KOPT-K1 (cell line): ENCODE data around the gene PDXDC1.
"Not testable (repeated sequence)": the region's sequence is repeated elsewhere in the genome, so short reads cannot be mapped to it uniquely, and the experiment has no call there.

Experiments
- H3K27ac ChIP-seq: fragments of 200-600 bp; sonication (generic); 2 replicates; pipeline ENCODE4 v1.5.1; 2016; ENCODE audit warnings: antibody characterized with exemption, mild to moderate bottlenecking, low read depth, low read length; ENCODE audit not compliant: poor library complexity, severe bottlenecking
- H3K36me3 ChIP-seq: fragments of 200-600 bp; sonication (generic); 2 replicates; pipeline ENCODE4 v1.5.1; 2017; ENCODE audit warnings: antibody characterized with exemption, mild to moderate bottlenecking, low read length, moderate library complexity; ENCODE audit not compliant: insufficient read depth
- H3K9me3 ChIP-seq: fragments of 200-600 bp; sonication (generic); 2 replicates; pipeline ENCODE4 v1.5.1; 2017; ENCODE audit warnings: antibody characterized with exemption, low read length, mild to moderate bottlenecking; ENCODE audit not compliant: insufficient read depth, poor library complexity, severe bottlenecking

The PDXDC1 gene

DNA sequence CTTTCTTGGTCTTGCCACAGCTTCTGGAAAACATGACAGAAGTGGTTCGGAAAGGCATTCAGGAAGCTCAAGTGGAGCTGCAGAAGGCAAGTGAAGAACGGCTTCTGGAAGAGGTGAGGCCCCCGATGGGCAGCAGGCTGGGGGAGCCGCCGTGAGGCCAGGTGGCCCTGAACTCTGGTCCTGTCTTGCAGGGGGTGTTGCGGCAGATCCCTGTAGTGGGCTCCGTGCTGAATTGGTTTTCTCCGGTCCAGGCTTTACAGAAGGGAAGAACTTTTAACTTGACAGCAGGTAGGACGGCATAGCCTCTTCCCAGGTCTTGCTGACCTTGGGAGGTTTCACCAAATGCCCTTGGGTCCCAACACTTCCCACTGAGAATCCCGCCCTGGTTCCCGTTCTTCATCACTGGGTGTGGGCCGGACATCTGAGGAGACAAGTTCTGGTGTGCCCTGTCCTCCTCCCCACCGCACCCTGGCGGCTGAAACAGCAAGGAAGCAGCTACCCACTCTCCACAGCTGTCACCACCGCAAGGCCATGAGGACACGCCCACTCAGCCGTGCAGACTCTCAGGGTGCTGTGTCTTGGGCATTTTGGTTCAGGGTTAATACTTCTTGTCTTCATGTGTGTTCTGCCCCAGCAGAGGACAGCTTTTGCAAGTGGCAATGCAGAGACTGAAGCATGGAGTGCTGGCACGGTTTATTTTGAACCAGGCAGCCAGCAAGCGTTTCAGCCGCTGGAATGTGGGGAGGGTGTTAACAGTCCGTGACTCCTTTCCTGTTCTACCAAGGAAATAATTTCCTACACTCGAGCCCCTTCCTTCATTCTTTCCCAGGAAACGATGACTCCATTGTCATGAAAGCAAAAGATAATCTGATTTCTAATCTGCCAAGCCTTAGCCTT lies 59.7 kb downstream of the PDXDC1 start:
- Histone ChIP-seq H3K36me3 (peaks cover 87% of the 10 kb centered on the region), H3K9me3 (no peaks in the 10 kb centered on the region), H3K27ac (no peak overlapping the region)

DNA sequence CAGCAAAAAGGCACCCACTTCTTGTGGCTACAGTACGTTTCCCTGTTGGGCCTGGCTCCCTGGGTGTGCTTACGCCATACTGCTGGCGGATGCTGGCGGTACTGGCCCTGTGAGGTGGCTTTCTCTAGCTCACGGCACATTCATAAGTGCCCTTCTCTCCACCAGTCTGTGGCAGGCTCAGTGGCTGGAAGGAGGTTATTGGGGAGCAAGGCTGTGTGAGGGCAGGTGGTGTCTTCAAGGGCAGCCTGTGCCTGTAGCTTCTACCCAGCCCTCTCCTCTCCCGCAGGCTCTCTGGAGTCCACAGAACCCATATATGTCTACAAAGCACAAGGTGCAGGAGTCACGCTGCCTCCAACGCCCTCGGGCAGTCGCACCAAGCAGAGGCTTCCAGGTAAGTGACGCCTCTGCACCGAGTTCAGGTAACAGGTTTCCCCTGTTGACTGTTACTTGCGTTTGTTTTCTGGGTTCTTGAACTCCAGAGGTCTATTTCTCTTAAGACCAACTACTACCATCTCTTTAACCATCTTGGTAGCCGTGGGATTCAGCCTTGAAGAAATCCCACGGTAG lies 60.4 kb downstream of the PDXDC1 start:
- no peak overlapping the region for H3K27ac ChIP-seq
- no peaks in the 10 kb centered on the region for H3K9me3 ChIP-seq
- peaks cover 94% of the 10 kb centered on the region for H3K36me3 ChIP-seq

DNA sequence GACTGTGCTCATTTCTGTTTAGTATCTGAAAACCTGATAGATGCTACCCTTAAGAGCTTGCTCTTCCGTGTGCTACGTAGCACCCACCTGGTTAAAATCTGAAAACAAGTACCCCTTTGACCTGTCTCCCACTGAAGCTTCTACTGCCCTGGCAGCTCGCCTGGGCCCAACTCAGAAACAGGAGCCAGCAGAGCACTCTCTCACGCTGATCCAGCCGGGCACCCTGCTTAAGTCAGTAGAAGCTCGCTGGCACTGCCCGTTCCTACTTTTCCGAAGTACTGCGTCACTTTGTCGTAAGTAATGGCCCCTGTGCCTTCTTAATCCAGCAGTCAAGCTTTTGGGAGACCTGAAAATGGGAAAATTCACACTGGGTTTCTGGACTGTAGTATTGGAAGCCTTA lies 62.2 kb downstream of the PDXDC1 start:
- no peak overlapping the region for H3K27ac ChIP-seq
- no peaks in the 10 kb centered on the region for H3K9me3 ChIP-seq
- H3K36me3 ChIP-seq: peaks cover 96% of the 10 kb centered on the region

DNA sequence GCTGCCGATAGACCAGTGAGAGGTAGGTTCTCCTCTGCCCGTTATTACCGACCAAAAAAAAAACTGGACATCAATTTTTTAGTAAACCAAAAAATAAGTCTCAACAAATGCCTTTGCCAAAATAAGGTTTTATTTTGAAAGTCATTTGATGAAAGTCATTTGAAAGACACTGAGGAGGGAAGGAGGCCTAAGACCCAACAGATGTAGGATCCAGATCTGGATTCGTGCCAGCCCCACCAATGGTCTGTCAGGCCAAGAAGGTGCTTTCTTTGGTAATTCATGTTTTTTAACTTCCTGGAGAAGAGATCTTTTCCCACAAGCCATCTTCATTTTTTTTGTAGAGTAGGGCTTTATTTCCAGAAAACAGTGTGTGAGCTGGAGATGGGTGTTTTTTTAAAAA lies 62.9 kb downstream of the PDXDC1 start:
- no peaks in the 10 kb centered on the region for H3K9me3 ChIP-seq
- peaks cover 90% of the 10 kb centered on the region for H3K36me3 ChIP-seq
- no peak overlapping the region for H3K27ac ChIP-seq

DNA sequence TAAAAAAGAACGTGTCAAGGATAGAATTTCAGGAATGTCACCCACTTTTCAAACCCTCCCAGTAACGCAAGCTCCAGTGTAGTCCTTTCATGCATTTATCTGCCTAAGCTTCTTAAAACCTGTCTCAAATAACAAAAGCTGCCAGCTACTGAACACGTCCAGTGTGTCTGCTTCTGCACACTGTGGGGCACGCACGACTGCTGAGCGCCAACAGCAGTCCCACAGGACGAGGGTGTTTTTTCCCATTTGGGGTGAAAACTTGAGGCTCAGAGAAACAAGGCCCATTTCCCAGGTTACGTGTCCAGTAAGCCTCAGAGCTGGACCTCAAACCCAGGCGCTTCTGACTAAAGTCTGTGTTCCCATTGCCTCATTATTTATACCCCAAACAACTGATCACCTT lies 63.9 kb downstream of the PDXDC1 start:
- Histone ChIP-seq H3K36me3 (peaks cover 81% of the 10 kb centered on the region), H3K9me3 (no peaks in the 10 kb centered on the region), H3K27ac (no peak overlapping the region)

DNA sequence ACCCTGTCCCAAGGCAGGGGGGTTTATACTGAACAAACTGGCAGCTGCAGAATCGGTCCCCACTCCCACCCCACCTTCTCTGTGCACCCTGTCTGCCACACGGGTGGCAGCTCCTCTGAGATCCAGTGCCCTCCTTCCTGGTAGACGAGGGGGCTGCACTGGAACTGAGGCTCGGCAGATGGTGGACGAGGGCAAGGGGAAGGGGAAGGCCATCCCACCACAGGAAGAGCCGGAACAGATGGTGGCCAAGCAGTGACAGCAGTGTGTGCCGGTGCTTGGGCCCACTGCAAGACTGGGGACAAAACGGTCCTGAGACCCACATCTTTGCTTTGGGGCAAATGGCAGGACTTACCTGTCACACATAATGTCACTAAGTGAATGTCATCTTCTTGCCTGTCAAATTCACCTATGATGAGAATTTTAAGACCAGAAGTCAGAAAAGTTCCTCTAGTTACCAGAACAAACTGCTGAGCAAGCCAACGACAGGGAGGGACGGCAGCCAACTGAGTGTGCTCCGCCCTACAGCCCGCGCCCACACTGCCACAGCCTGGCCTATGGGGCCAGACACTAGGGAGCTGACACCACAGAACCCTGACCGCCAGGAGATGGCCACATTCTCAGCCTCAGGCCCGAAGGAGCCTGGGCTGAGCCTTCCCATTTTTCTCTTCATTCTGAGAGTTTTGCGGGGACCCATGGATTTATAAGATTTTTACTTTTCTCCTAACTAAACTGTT lies 66.6 kb downstream of the PDXDC1 start:
- no peak overlapping the region for H3K27ac ChIP-seq
- no peaks in the 10 kb centered on the region for H3K9me3 ChIP-seq
- peaks cover 68% of the 10 kb centered on the region for H3K36me3 ChIP-seq

DNA sequence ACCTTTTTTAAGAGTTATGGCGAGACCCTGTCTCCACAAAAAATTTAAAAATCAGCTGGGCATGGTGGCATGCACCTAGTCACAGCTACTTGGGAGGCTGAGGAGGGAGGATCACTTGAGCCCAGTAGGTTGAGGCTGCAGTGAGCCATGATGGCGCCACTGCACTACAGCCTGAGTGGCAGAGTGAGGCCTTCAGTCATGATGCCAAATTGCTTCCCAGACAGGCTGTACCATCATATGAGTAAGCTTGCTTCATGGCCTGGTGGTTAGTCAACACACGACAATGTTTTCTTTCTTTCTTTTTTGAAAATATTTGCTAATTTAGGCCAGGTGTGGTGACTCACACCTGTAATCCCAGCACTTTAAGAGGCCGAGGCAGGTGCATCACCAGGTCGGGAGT lies 68.5 kb downstream of the PDXDC1 start:
- no peak overlapping the region for H3K27ac ChIP-seq
- H3K36me3 ChIP-seq: peaks cover 60% of the 10 kb centered on the region
- H3K9me3 ChIP-seq: no peaks in the 10 kb centered on the region

DNA sequence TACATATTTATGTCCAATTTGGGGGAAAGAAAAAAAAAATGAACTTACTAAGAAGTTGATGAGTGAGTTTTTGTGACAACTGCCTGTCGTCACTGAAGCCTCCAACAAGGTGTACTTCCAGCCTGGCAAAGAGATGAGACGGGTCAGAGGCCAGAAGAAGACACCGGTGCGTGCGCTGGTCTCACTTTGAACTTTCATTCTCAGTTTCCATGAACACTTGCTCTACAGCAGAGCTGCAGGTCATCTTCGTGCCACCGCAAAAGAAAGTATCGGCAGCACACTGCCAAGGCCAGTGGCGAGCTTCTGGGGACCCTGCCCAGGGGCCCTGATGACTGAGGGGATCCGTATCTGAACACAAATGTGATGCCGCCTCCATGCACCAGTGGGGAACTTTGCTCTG lies 69.5 kb downstream of the PDXDC1 start:
- Histone ChIP-seq H3K9me3 (no peaks in the 10 kb centered on the region), H3K27ac (no peak overlapping the region), H3K36me3 (peaks cover 50% of the 10 kb centered on the region)

DNA sequence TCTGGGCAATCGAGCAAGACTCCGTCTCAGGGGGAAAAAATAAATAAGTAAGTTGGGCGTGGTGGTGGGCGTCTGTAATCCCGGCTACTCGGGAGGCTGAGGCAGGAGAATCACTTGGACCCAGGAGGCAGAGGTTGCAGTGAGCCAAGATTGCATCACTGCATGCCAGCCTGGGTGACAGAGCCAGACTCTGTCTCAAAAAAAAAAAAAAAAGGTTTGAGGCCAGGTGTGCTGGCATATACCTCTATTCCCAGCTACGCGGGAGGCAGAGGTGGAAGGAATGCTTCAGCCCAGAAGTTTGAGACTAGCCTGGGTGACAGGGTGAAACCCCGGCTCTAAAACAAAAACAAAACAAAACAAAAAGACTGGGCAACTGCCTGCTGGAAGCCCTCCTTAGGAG lies 70.4 kb downstream of the PDXDC1 start:
- not testable (repeated sequence) for H3K27ac ChIP-seq
- H3K36me3 ChIP-seq: peaks cover 41% of the 10 kb centered on the region

DNA sequence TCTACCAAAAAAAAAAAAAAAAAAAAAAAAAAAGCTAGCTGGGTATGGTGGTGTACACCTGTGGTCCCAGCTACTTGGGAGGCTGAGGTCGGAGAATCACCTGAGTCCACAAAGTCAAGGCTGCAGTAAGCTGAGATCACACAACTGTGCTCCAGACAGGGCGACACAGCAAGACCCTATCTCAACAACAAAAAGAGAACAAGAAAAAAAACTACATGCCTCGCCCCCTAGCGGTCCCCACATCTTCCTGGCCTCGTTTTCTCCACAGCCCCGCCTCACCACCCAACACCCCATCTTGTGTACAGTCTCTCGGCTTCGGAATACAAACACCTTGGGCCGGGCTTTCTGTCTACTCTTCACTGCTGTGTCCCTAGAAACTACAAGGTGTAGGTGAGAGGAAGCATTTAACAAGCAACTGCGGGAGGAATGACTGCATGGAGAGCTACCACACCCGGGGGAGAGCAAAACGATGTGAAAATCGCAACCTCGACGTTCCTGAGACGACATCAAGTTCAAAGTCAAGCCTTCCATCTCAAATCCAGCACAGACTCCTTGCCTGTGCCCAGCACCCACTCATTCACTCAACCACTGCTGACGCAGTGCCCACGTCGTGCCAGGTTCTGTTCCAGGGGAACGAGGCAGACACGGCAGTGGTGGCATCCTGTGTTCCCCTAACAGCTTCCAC lies 72.0 kb downstream of the PDXDC1 start:
- peaks cover 25% of the 10 kb centered on the region; the same call in 1 of the 2 replicates for H3K36me3 ChIP-seq
- no peak overlapping the region for H3K27ac ChIP-seq
- H3K9me3 ChIP-seq: no peaks in the 10 kb centered on the region

More for the DNA sequence above, 70.4 kb downstream of the PDXDC1 start:
- H3K9me3 ChIP-seq: not testable (repeated sequence)

DNA sequence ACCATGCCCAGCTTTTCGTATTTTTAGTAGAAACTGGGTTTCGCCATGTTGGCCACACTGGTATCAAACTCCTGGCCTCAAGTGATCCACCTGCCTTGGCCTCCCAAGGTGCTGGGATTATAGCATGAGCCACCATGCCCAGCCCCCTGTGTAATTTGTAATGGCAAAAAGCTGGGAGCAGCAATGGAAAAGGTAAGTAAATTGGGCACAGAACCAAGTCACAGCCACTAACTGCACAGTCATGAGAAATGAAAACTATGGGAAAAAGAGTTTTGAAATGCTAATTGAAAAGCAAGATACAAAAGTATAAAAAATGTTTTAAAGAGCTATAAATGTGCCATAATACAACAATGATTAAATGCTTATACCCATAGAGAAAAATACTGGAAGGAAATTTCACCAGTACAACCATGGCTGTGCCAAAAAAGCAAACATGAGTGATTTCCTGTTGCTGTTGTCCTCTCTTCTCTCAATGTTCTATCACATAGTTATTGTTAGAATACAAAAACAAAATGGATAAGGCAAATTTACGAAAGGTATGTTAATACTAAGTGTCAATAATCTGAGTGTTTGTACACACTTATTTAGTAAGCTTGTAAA lies 74.9 kb downstream of the PDXDC1 start:
- Histone ChIP-seq H3K27ac (no peak overlapping the region), H3K9me3 (no peaks in the 10 kb centered on the region), H3K36me3 (peaks cover 17% of the 10 kb centered on the region; the same call in 1 of the 2 replicates)

DNA sequence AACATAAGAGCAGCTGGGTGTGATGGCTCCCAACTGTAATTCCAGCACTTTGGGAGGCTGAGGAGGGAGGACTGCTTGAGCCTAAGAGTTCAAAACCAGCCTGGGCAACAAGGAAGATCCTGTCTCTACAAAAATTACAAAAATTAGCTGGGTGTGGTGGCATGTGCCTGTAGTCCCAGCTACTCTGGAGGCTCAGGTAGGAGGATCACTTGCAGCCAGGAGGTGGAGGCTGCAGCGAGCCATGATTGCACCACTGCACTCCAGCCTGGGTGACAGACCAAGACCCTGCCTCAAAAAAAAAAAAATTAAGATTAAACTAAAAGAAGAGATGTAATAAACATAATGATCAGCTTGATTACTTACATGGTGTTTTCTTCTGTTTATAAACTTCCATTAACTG lies 75.6 kb downstream of the PDXDC1 start:
- not testable (repeated sequence) for H3K9me3 ChIP-seq, H3K27ac ChIP-seq
- peaks cover 17% of the 10 kb centered on the region; the same call in 1 of the 2 replicates for H3K36me3 ChIP-seq

DNA sequence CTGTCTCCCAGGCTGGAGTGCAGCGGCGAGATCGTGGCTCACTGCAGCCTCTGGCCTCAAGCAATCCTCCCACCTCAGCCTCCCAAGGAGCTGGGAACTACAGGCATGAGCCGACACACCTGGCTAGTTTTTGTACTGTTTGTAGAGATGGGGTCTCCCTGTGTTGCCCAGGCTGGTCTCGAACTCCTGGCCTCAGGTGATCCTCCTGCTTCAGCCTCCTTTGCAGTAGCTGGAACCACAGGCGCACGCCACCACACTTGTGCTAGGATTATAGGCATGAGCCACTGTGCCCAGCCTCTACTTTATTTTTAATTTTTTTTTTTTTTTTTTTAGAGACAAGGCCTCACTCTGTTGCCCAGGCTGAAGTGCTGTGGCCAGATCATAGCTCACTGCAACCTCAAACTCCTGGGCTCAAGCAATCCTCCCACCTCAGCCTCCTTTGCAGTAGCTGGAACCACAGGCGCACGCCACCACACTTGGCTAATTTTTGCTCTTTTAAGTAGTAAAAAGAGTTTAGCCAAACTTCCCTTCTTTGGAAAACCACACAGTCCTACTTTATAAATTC lies 76.6 kb downstream of the PDXDC1 start:
- Histone ChIP-seq H3K9me3 (no peaks in the 10 kb centered on the region), H3K27ac (no peak overlapping the region), H3K36me3 (peaks cover 10% of the 10 kb centered on the region; the same call in 1 of the 2 replicates)

DNA sequence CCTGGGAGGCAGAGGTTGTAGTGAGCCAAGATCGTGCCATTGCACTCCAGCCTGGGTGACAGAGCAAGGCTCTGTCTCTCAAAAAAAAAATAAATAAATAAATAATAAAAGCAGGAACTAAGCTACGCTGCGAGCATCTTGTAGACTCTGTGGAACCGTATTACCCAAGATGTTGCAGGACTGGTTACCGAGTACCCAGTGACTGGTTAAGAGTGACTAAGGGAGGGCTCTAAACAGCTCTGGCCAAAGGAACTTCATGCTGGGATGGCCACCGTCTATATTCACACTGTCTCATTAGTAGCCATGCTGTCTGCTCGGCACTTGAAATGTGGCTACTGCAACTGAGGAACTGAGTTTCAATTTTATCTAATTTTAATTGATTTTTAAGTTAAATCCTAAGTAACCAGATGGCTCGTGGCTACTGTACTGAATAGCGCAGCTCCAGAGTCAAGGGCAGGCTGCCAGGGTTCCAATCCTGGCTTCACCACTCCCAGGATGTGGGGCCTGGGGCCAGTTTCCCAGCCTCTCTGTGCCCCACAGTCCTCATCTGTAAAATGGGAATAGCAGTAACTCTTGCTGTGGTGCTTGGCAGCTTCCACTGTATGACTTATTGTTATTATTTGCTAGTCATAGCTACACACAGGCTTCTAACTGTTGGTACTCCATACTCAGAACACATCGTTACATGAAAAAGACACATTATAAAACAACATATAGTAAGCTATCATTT lies 78.1 kb downstream of the PDXDC1 start:
- H3K36me3 ChIP-seq: no peaks in the 10 kb centered on the region
- no peak overlapping the region for H3K27ac ChIP-seq
- no peaks in the 10 kb centered on the region for H3K9me3 ChIP-seq
